ENCODE data around the gene CROCC.

Gene CROCC

GRCh38 chr1:16965486-16966067 lies 43.8 kb downstream of the CROCC start:
- DNase-seq (ENCODE audit: insufficient read length, low spot score) (no peak), FAIRE-seq (no peak)

- DNase-seq (ENCODE audit: insufficient read length, low spot score) (no peak), FAIRE-seq (no peak)
Observed at GRCh38 chr1:16966282-16966681, 44.6 kb downstream of the CROCC start.

- DNase-seq (ENCODE audit: insufficient read length, low spot score) (no peak), FAIRE-seq (no peak)
Observed at GRCh38 chr1:16967095-16967575, 45.4 kb downstream of the CROCC start.

- FAIRE-seq (no peak), DNase-seq (ENCODE audit: insufficient read length, low spot score) (no peak)
Observed at GRCh38 chr1:16967962-16968361, 46.2 kb downstream of the CROCC start.

GRCh38 chr1:16968372-16968771 lies 46.6 kb downstream of the CROCC start:
- FAIRE-seq (no peak), DNase-seq (ENCODE audit: insufficient read length, low spot score) (no peak)

- no peak for FAIRE-seq
- no peak for DNase-seq (ENCODE audit: insufficient read length, low spot score)
Observed at GRCh38 chr1:16969057-16969611, 47.4 kb downstream of the CROCC start.

- no peak for FAIRE-seq
- no peak for DNase-seq (ENCODE audit: insufficient read length, low spot score)
Observed at GRCh38 chr1:16969651-16970050, 47.9 kb downstream of the CROCC start.

- DNase-seq (ENCODE audit: insufficient read length, low spot score) = no peak
- FAIRE-seq = no peak
Observed at GRCh38 chr1:16970132-16970910, 48.6 kb downstream of the CROCC start.

- FAIRE-seq (no peak), DNase-seq (ENCODE audit: insufficient read length, low spot score) (no peak)
Observed at GRCh38 chr1:16971341-16972188, 49.8 kb downstream of the CROCC start.

GRCh38 chr1:16972189-16972895 lies 50.6 kb downstream of the CROCC start:
- DNase-seq (ENCODE audit: insufficient read length, low spot score) (no peak), FAIRE-seq (no peak)

GRCh38 chr1:16973215-16973614 lies 51.5 kb downstream of the CROCC start:
- DNase-seq (ENCODE audit: insufficient read length, low spot score) = no peak

GRCh38 chr1:16975211-16975610 lies 53.5 kb downstream of the CROCC start:
- FAIRE-seq = no peak
- DNase-seq (ENCODE audit: insufficient read length, low spot score) = no peak

More at GRCh38 chr1:16973215-16973614, 51.5 kb downstream of the CROCC start:
- FAIRE-seq = no peak

- DNase-seq (ENCODE audit: insufficient read length, low spot score) (no peak), FAIRE-seq (no peak)
Observed at GRCh38 chr1:16975838-16976237, 54.1 kb downstream of the CROCC start.

GRCh38 chr1:16976966-16977365 lies 55.2 kb downstream of the CROCC start:
- FAIRE-seq (no peak), DNase-seq (ENCODE audit: insufficient read length, low spot score) (no peak)

GRCh38 chr1:16977377-16977776 lies 55.6 kb downstream of the CROCC start:
- no peak for FAIRE-seq

GRCh38 chr1:16978139-16978538 lies 56.4 kb downstream of the CROCC start:
- no peak for DNase-seq (ENCODE audit: insufficient read length, low spot score)
- no peak for FAIRE-seq

More at GRCh38 chr1:16977377-16977776, 55.6 kb downstream of the CROCC start:
- no peak for DNase-seq (ENCODE audit: insufficient read length, low spot score)

GRCh38 chr1:16978567-16979474 lies 57.1 kb downstream of the CROCC start:
- no peak for FAIRE-seq
- DNase-seq (ENCODE audit: insufficient read length, low spot score) = no peak

- DNase-seq (ENCODE audit: insufficient read length, low spot score) (no peak), FAIRE-seq (no peak)
Observed at GRCh38 chr1:16979475-16980327, 58.0 kb downstream of the CROCC start.
